ES-I3 (cell line): ENCODE data around the gene DCDC2B.
A peak's percentile ranks its signal among the peaks of the same experiment; 100 is the strongest.

ENCODE experiments used
- H3K36me3 ChIP-seq: 2 replicates; pipeline ENCODE4 v1.6.1; 2013; ENCODE audit warnings: mild to moderate bottlenecking, low read length, control low read depth, moderate library complexity; ENCODE audit not compliant: insufficient read depth
- H3K4me1 ChIP-seq: 2 replicates; pipeline ENCODE4 v1.6.1; 2013; ENCODE audit warnings: mild to moderate bottlenecking, control low read depth, low read length; ENCODE audit not compliant: insufficient read depth
- H3K9ac ChIP-seq: 2 replicates; pipeline ENCODE4 v1.6.1; 2013; ENCODE audit warnings: low read depth, mild to moderate bottlenecking, low read length, moderate library complexity
- H3K9me3 ChIP-seq: 2 replicates; pipeline ENCODE4 v1.6.1; 2013; ENCODE audit warnings: mild to moderate bottlenecking, low read length, moderate library complexity; ENCODE audit not compliant: control insufficient read depth, insufficient read depth

Gene DCDC2B

GRCh38 chr1:32201011-32201855 is 7.7 kb upstream of the DCDC2B start:
- peaks cover 25% of the 10 kb centered on the region; the same call in 1 of the 2 replicates for H3K4me1 ChIP-seq
- peaks cover 8% of the 10 kb centered on the region for H3K36me3 ChIP-seq
- peak overlapping the region; percentile 59; the same call in 1 of the 2 replicates for H3K9ac ChIP-seq
- no peaks in the 10 kb centered on the region for H3K9me3 ChIP-seq

GRCh38 chr1:32204943-32205361 is 3.9 kb upstream of the DCDC2B start:
- Histone ChIP-seq H3K9ac (peak overlapping the region; percentile 88; the same call in 1 of the 2 replicates), H3K36me3 (no peaks in the 10 kb centered on the region; the same call in 1 of the 2 replicates), H3K9me3 (no peaks in the 10 kb centered on the region), H3K4me1 (peaks cover 7% of the 10 kb centered on the region; the same call in 1 of the 2 replicates)

- Histone ChIP-seq H3K36me3 (no peaks in the 10 kb centered on the region; the same call in 1 of the 2 replicates), H3K9me3 (no peaks in the 10 kb centered on the region), H3K4me1 (peaks cover 6% of the 10 kb centered on the region; the same call in 1 of the 2 replicates), H3K9ac (peak within 1 kb of the TSS; percentile 88)
Observed at GRCh38 chr1:32205401-32206370, 3.2 kb upstream of the DCDC2B start, which contains the start of gene IQCC. Gene IQCC, plus strand, starts transcription at chr1:32205671. Its CDS starts 11 bp downstream, at chr1:32205682.

GRCh38 chr1:32208469-32208868 is 420 bp upstream of the DCDC2B start:
- Histone ChIP-seq H3K9me3 (no peaks in the 10 kb centered on the region), H3K4me1 (no peaks in the 10 kb centered on the region), H3K9ac (no peak overlapping the region), H3K36me3 (no peaks in the 10 kb centered on the region; the same call in 1 of the 2 replicates)

- H3K36me3 ChIP-seq: peaks cover 11% of the 10 kb centered on the region; the same call in 1 of the 2 replicates
- H3K9ac ChIP-seq: no peak overlapping the region
- H3K4me1 ChIP-seq: peaks cover 3% of the 10 kb centered on the region
- H3K9me3 ChIP-seq: no peaks in the 10 kb centered on the region
Observed at GRCh38 chr1:32215629-32216480, 7.0 kb downstream of the DCDC2B start.

GRCh38 chr1:32216566-32216965 is 7.7 kb downstream of the DCDC2B start:
- Histone ChIP-seq H3K9ac (no peak overlapping the region), H3K4me1 (peaks cover 10% of the 10 kb centered on the region), H3K9me3 (no peaks in the 10 kb centered on the region), H3K36me3 (peaks cover 11% of the 10 kb centered on the region; the same call in 1 of the 2 replicates)

- Histone ChIP-seq H3K9ac (no peak overlapping the region), H3K36me3 (peaks cover 14% of the 10 kb centered on the region; the same call in 1 of the 2 replicates), H3K4me1 (peaks cover 10% of the 10 kb centered on the region), H3K9me3 (no peaks in the 10 kb centered on the region)
Observed at GRCh38 chr1:32219022-32219421, 10.1 kb downstream of the DCDC2B start.

GRCh38 chr1:32220746-32221580 is 12.1 kb downstream of the DCDC2B start:
- peaks cover 14% of the 10 kb centered on the region; the same call in 1 of the 2 replicates for H3K36me3 ChIP-seq
- peaks cover 10% of the 10 kb centered on the region for H3K4me1 ChIP-seq
- peak overlapping the region; percentile 96 for H3K9ac ChIP-seq
- H3K9me3 ChIP-seq: no peaks in the 10 kb centered on the region

- Histone ChIP-seq H3K4me1 (peaks cover 10% of the 10 kb centered on the region), H3K9ac (peak overlapping the region; percentile 96), H3K9me3 (no peaks in the 10 kb centered on the region), H3K36me3 (peaks cover 15% of the 10 kb centered on the region; the same call in 1 of the 2 replicates)
Observed at GRCh38 chr1:32221581-32221979, 12.7 kb downstream of the DCDC2B start.

GRCh38 chr1:32221980-32222755 is 13.3 kb downstream of the DCDC2B start, which contains the start of the genes EIF3I and TMEM234:
Gene EIF3I, plus strand, starts transcription at chr1:32222407. Its CDS starts 35 bp downstream, at chr1:32222442.
Gene TMEM234, minus strand, starts transcription at chr1:32222353. Its CDS starts 31 bp downstream, at chr1:32222322.
- Histone ChIP-seq H3K9ac (peak within 1 kb of the TSS; percentile 96), H3K36me3 (peaks cover 15% of the 10 kb centered on the region; the same call in 1 of the 2 replicates), H3K9me3 (no peaks in the 10 kb centered on the region), H3K4me1 (peaks cover 10% of the 10 kb centered on the region)

GRCh38 chr1:32223683-32224082 is 14.8 kb downstream of the DCDC2B start:
- H3K9ac ChIP-seq: no peak overlapping the region
- no peaks in the 10 kb centered on the region for H3K9me3 ChIP-seq
- peaks cover 23% of the 10 kb centered on the region for H3K36me3 ChIP-seq
- peaks cover 10% of the 10 kb centered on the region for H3K4me1 ChIP-seq

GRCh38 chr1:32224285-32224684 is 15.4 kb downstream of the DCDC2B start:
- H3K9me3 ChIP-seq: no peaks in the 10 kb centered on the region
- H3K36me3 ChIP-seq: peaks cover 28% of the 10 kb centered on the region
- H3K4me1 ChIP-seq: peaks cover 10% of the 10 kb centered on the region
- no peak overlapping the region for H3K9ac ChIP-seq
